GM19193 (cell line): ENCODE measurements around the gene TPST2.

Experiments
- POLR2A ChIP-seq: IDR thresholded peaks from 4 replicates; pipeline ENCODE4 v1.6.1; 2011; ENCODE audit not compliant: insufficient read depth, insufficient read length; ENCODE audit errors: extremely low read depth

TPST2 gene

DNA sequence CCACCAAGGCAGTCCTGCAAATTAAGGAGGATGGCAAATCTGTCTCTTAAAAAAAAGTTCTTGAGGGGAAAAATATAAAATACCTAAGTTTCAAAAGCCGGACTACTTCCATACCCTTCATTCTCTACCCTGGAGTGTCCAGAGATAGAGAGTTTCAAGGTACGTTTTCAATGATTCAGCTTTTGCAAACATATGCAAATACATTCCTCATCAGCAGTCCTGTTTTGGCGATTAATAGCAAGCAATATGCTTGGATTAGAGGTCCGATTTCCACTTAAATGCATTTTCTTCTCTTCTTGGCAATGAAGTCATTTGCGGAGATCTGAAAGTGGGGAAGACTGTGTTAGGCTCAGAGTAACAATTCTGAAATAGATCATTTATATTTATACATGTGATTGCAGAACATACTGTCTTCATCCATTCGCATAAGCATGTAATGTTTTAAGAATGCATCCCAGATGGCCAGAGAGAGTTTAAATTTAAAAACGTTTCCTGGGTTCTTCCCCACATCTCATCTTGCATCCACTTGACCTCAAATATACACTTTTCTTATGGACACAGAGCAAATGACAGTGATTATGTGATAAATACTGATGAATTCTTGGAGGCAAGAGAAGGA lies 63.9 kb downstream of the TPST2 start:
- no peak for TF ChIP-seq POLR2A

DNA sequence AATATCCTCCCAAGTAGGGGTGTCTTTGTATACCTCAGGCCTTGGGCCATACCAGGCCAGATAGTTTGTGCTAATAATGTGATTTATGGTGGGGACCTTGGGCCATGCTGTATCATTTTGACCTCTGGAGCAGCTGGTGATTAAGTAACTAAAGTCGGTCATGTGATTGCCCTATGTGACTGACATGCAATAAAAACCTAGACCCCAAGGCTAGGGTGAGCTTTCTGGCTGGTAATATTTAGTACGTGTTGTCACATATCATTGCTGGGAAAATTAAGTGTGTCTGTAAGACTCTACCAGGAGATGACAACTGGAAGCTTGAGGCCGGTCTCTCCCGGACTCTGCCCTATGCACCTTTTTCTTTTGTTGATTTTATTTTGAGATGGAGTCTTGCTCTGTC lies 65.1 kb downstream of the TPST2 start:
- TF ChIP-seq POLR2A: no peak

DNA sequence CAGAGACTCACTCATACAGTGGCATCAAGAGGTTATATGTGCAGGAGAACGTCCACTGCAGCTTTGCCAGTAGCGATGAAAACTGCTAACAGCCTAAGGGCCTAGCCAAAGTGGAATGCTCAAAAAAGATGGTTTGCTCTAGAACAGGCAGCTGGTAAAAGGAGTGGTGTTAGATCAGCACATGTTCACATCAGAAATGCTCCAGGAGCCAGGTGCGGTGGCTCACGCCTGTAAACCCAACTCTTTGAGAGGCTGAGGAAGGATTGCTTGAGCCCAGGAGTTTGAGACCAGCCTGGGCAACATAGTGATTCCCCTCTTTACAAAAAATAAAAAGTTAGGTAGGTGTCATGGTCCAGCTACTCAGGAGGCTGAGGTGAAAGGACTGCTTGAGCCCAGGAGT lies 67.3 kb downstream of the TPST2 start:
- no peak for TF ChIP-seq POLR2A

DNA sequence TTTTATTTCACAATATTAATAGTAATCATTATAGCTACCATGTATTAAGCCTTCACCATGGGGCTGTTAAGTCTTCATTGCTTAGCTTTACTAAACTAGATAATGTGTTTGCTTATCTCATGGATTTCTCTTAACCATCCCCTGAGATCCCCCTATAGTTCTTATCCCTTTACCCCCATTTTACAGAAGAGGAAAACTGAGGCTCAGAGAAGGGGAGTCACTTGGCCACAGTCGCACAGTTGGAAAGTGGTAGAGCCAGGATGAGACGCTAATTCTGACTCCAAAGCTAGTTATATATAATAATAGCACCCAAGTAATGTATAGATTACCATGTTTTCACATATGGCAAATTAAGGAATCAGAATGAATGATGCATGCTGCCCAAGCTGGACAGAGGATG lies 67.9 kb downstream of the TPST2 start:
- TF ChIP-seq POLR2A: no peak

DNA sequence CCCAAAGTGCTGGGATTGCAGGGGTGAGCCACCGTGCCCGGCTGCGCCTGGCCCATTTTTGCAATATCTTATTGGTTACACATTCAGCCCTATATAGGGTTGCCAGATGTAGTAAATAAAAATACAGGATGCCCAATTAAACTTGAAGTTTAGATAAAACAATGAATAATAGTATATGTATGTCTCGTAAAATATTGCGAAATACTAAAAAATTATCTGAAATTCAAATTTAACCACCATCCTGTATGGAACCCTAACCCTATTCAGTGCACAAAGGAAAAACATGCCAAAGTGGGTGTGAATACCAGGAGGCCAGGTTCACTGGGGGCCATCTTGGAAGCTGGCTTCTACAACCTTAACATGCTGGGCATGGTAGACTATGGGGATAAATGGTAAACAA lies 72.5 kb downstream of the TPST2 start:
- no peak for TF ChIP-seq POLR2A

DNA sequence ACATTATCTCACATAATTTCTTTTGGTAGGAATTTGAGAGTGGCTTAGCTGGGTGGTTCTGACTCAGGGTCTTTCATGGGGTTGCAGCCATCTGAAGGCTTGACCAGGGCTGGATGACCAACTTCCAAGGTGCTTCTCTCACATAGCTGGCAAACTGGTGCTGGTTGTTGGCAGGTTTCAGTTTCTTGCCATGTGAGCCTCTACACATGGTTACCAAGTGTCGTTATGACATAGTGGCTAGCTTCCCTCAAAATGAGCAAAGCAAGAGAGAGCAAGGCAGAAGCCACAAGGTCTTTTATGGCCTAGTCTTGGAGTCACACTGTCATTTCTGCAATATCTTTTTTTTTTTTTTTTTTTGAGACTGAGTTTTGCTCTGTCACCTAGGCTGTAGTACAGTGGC lies 73.4 kb downstream of the TPST2 start:
- no peak for TF ChIP-seq POLR2A

DNA sequence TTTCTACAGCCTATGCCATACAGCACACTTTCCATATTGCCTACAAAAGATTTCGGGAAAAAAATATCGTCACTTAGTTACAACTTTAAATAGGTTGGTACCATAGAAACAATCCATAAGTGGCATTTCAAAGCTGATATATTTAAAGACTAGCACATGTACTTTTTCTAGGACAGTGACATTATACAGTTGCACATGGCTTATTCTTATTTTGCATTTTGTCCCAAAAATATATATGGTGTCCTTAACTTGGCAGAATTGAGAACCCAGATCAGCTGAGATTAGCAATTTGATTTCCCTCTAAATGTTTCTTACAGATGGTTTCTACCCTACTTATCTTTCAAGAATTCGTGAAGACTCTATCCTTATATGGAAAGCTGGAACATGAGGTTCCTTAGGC lies 74.0 kb downstream of the TPST2 start:
- no peak for TF ChIP-seq POLR2A

DNA sequence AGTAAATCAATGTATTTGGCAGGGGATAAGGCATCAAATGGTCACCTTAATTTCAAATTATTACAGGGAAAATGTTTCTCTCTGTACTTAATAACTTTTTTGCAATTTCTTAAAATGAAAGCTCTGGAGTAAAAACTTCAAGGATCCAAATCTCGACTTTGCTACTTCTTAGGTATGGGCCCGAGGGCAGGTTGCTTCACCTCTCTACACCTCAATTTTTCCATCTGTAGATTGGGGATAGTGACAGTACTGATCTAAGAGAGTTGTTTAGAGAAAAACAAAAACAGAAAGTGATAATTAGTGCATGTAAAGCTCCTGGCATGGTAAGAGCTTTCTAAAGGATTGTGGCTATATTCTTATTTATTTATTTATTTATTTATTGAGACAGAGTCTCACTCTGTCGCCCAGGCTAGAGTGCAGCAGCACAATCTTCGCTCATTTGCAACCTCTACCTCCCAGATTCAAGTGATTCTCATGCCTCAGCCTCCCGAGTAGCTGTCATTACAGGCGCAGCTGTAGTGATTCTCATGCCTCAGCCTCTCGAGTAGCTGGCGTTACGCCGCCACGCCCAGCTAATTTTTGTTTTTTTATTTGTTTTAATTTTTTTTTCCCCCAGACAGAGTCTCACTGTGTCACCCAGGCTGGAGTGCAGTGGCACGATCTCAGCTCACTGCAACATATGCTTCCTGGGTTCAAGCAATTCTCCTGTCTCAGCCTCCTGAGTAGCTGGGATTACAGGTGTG lies 75.3 kb downstream of the TPST2 start:
- TF ChIP-seq POLR2A: no peak

DNA sequence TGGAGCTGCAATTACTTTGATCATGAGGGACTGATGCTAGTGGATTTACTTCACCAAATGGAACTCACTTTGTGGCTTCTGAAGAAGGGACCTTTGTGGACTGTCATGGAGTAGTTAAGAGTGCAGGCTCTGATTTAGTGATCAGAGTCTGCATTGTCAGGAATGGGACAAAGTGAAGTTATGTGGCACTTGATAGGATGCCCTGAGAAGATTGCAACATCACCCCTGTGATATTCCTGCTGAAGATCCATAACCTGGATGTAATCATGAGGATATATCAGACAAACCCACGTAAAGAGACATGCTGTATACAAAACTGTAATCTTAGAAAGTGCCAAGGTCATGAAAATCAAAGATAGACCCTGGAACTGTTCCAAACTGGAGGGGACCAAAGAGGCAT lies 76.1 kb downstream of the TPST2 start:
- TF ChIP-seq POLR2A: no peak

DNA sequence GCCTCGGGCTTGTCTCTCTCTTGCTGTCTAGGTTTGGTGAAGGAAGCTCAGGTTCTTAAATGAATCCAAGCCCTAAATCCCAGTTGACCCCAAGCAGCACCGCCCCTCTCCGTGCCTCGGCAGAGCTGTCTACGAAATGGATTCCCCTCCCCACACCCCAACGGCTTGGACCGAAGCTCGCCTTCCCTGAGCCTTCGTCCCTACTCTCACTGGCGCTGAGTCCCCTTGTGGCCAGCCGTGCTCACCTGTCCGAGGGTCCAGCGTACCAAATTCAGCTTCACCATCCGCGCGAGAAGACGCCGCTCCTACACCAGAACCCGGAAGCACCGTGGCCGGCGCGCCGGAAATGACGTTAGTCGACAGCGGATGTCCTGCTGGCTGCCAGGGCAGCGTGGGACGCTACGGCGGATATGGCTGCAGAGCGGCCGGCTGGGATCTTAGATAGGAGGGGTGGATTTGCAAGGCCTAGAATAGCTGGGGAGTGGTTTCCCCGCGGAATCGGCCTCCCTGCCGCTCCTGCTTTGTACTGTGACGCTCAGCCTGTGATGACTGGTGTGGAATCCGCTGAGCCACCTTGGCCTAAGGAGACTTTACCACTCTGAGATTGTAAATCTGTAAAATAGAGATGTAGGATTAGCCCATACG lies 77.7 kb downstream of the TPST2 start, which contains the start of gene TFIP11:
TFIP11 (minus strand) TSS at position 325 of the 645 bp plus-strand sequence. CDS start 2,201 bp downstream, outside the sequence.
- peak; percentile 93 for TF ChIP-seq POLR2A

DNA sequence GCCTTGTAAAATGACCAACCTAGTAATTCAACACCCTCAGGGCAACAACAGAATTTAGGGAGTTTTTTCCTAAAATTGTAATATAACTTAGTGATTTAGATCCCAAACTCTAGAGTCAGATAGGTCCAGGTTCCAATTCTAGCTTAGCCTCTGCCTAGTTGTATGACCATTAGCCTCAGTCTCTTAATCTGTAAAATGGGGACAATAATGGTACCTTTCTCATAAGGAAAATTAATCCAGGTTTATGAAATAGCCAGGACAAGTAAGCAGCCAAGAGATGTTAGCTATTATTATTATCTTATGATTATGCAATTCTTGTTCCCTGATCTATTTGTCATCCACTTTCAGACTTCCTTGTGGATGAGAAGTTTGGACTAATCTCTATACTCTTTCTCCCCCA lies 81.8 kb downstream of the TPST2 start:
- TF ChIP-seq POLR2A: no peak

DNA sequence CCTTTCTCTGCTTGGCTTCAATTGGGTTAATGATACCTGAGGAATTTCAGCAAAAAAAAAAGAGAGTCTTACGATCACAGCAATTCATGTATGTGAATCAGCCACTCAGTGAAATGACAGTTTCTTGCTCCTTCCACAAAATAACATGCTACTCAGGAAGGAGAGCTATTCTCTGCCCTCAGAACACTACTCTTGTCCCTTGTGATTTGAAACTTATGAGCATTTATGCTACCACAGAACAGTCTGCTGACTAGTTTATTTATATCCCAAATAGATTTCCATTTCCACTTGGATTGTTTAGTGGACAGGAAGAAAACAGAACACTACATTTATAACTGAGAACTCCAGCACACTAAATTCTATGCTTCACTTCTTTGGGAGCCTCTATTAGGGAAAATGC lies 86.2 kb downstream of the TPST2 start:
- no peak for TF ChIP-seq POLR2A

DNA sequence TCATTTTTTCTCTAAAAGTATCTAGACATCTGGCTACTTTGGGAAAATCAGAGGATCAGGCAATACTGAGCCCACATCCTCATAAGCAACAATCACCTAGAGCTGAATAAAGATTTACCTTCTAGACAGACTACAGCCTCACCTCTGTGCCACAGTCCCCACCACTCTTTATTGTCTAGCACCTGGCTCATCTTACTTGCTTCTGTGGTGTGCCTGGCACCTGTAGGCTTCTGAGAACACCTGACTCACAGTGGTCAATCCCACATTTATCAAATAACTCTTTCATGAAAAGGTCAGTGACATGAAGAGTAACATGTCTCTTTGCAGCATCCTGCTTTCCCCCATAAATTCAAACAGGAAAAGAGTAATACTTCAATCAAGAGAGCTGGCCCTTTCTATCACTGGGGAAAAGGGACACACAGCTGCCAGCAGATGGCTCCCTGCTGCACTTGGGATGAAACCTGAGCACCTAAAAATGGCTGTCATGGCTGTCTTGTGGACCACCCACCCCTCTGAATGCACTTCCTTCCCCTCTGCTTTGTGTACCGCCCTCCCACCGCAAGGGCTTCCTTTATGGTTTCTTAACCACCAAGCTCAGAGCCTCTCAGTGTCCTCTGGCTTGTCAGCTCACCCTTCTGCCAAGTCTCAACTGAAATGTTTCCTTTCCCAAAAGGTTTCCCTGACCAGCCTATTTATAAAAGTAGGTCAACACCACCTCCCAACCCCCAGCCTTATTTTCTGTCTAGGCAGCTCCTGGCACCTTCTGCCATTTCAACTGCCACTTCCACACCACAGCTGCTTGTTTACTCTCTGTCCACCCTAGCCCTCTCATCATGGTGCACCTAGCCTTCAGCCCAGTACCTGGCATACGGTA lies 87.0 kb downstream of the TPST2 start:
- no peak for TF ChIP-seq POLR2A

DNA sequence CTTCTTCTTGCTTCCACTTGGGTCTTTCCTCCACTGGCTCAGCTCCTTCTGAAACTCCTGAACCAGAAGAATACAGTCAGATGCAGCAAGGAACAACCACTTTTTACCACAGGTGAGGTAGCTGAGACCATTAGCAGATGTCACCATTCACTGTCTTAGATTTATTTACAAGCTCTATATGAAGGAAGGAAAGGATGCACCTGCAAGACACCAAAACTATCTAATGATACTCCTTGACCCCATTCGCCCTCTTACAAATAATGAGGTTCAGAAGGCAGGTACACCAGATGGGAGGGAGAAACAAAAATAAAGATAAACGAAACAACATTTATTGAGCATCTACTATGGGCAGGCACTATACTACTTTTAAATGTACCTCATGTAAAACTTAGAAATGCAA lies 87.9 kb downstream of the TPST2 start:
- no peak for TF ChIP-seq POLR2A

DNA sequence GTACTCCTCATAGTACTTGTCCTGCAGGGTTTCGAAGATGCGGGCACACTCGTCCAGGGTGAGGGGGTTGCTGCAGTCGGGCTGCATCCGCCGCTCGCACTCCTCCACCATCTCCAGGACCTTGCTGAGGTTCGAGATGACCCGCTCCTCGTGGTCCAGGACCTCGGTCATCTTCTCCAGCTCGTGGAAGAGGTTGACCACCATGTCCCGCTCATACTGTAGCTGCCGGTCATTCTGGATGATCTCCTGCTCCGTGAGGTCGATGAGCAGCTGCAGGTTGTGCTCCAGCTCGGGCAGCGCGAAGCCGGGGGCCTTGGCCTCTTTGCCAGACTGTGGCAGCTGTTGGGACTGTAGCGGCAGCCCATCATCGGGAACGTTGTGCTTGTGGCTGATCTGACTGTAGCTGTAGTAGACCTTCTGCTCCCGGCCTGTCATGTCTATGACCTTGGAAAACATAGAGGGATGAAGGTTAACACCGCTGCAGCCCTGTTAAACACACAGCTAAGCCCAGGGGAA lies 90.7 kb downstream of the TPST2 start:
- TF ChIP-seq POLR2A: no peak
